HG03280 (cell line): Measurements from ENCODE around the gene SUSD1.
"Not testable (repeated sequence)": the region's sequence is repeated elsewhere in the genome, so short reads cannot be mapped to it uniquely, and the experiment has no call there.

Experiments used
- ATAC-seq: cut with Tn5 transposase; IDR thresholded peaks from one replicate; pipeline ENCODE4 v1.9.1; 2021; ENCODE audit warnings: mild to moderate bottlenecking, moderate library complexity; ENCODE audit not compliant: unreplicated experiment

SUSD1 gene

GRCh38 chr9:112174222-112174964 lies 704 bp downstream of the SUSD1 start:
- ATAC-seq: peak; percentile 82

- ATAC-seq: no peak
These were observed 1.4 kb downstream of the SUSD1 start for GRCh38 chr9:112173489-112174221.

GRCh38 chr9:112170968-112171367 lies 4.1 kb downstream of the SUSD1 start:
- no peak for ATAC-seq

GRCh38 chr9:112170235-112170634 lies 4.9 kb downstream of the SUSD1 start:
- no peak for ATAC-seq

GRCh38 chr9:112169368-112169767 lies 5.7 kb downstream of the SUSD1 start:
- ATAC-seq: no peak

GRCh38 chr9:112168197-112168596 lies 6.9 kb downstream of the SUSD1 start:
- no peak for ATAC-seq

GRCh38 chr9:112166176-112167140 lies 8.6 kb downstream of the SUSD1 start:
- ATAC-seq: no peak

- ATAC-seq: no peak
These were observed 12.3 kb downstream of the SUSD1 start for GRCh38 chr9:112162621-112163413.

- no peak for ATAC-seq
These were observed 15.3 kb downstream of the SUSD1 start for GRCh38 chr9:112159781-112160180.

GRCh38 chr9:112158656-112159367 lies 16.3 kb downstream of the SUSD1 start:
- ATAC-seq: no peak

GRCh38 chr9:112157961-112158360 lies 17.1 kb downstream of the SUSD1 start:
- ATAC-seq: no peak

- no peak for ATAC-seq
These were observed 18.0 kb downstream of the SUSD1 start for GRCh38 chr9:112157087-112157486.

- ATAC-seq: no peak
These were observed 25.9 kb downstream of the SUSD1 start for GRCh38 chr9:112149211-112149610.

- no peak for ATAC-seq
These were observed 29.2 kb downstream of the SUSD1 start for GRCh38 chr9:112145886-112146285.

GRCh38 chr9:112144807-112145206 lies 30.3 kb downstream of the SUSD1 start:
- no peak for ATAC-seq

GRCh38 chr9:112142420-112142819 lies 32.7 kb downstream of the SUSD1 start:
- ATAC-seq: no peak

GRCh38 chr9:112140936-112141335 lies 34.2 kb downstream of the SUSD1 start:
- peak; percentile 16 for ATAC-seq

- no peak for ATAC-seq
These were observed 38.0 kb downstream of the SUSD1 start for GRCh38 chr9:112137066-112137465.

GRCh38 chr9:112135706-112136105 lies 39.4 kb downstream of the SUSD1 start:
- no peak for ATAC-seq

- not testable (repeated sequence) for ATAC-seq
These were observed 41.3 kb downstream of the SUSD1 start for GRCh38 chr9:112133806-112134205.
